Measurements from ENCODE around the gene LACRT.

GRCh38 chr12:54666008-54666407, 31.3 kb upstream of the LACRT start:
- TF ChIP-seq POLR2A (IDR thresholded peaks at IDR 0.05) (no peak), POLR2AphosphoS5 (IDR thresholded peaks at IDR 0.05) (no peak), EP300 (IDR thresholded peaks at IDR 0.05) (no peak)
- TF ChIP-seq, protein P1, sequence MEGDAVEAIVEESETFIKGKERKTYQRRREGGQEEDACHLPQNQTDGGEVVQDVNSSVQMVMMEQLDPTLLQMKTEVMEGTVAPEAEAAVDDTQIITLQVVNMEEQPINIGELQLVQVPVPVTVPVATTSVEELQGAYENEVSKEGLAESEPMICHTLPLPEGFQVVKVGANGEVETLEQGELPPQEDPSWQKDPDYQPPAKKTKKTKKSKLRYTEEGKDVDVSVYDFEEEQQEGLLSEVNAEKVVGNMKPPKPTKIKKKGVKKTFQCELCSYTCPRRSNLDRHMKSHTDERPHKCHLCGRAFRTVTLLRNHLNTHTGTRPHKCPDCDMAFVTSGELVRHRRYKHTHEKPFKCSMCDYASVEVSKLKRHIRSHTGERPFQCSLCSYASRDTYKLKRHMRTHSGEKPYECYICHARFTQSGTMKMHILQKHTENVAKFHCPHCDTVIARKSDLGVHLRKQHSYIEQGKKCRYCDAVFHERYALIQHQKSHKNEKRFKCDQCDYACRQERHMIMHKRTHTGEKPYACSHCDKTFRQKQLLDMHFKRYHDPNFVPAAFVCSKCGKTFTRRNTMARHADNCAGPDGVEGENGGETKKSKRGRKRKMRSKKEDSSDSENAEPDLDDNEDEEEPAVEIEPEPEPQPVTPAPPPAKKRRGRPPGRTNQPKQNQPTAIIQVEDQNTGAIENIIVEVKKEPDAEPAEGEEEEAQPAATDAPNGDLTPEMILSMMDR (IDR thresholded peaks at IDR 0.05), result no peak

All from sigmoid colon (tissue), 4 donors.